ENCODE measurements around the gene RWDD3.
A peak's percentile ranks its signal among the peaks of the same experiment; 100 is the strongest.

Gene RWDD3, protein sequence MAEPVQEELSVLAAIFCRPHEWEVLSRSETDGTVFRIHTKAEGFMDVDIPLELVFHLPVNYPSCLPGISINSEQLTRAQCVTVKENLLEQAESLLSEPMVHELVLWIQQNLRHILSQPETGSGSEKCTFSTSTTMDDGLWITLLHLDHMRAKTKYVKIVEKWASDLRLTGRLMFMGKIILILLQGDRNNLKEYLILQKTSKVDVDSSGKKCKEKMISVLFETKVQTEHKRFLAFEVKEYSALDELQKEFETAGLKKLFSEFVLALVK

DNA sequence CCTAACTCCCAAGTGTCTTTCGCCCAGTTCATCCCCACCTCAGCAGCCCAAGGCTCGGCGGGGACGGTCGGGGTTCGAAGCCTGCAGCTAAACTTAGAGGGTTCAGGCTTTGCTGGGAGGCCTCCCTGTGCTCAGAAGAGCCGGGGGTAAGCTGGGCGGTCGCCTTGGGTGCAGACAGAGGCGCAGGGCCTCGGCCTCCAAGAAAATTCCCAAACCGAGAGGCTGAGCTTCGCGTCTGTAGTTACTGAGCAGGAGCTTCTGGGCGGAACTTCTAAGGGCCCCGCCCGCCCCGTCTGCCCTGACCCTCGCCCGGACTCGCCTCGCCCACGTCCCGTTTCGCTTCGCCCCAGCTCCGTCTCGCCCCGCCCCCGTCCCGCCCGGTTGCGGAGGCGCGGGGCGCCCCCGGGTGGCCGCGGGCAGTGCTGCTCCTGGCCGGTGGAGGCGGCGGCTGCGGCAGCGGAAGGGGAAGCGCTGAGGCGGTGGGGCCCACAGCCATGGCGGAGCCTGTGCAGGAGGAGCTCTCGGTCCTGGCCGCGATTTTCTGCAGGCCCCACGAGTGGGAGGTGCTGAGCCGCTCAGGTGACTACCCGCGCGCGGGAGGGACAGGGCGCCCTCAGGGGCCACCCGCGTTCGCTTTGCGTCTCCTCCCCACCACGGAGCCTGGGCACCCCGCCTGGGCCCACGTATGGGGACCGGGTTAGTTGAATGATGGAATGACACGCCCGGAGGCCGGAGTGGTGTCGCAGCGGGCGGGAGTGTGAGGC lies at the start of gene RWDD3:
Gene RWDD3, plus strand, starts transcription at position 474 of the 764 bp plus-strand sequence. Its CDS starts 21 bp downstream, at position 495.
- H3K36me3 Mint-ChIP-seq, result peaks cover 6% of the 10 kb centered on the region
- peak; percentile 96 to 97 for DNase-seq (ENCODE audit: low spot score in 2 of 2)
- peak; percentile 93 for ATAC-seq (ENCODE audit: low read depth)
- H3K4me1 Mint-ChIP-seq, result peaks cover 29% of the 10 kb centered on the region
- H3K27me3 Mint-ChIP-seq, result peaks cover 3% of the 10 kb centered on the region
- peak within 1 kb of the TSS; percentile 85 for H3K27ac Mint-ChIP-seq
- H3K9me3 Mint-ChIP-seq, result no peaks in the 10 kb centered on the region
- H3K4me3 Mint-ChIP-seq, result peak within 1 kb of the TSS; percentile 94

DNA sequence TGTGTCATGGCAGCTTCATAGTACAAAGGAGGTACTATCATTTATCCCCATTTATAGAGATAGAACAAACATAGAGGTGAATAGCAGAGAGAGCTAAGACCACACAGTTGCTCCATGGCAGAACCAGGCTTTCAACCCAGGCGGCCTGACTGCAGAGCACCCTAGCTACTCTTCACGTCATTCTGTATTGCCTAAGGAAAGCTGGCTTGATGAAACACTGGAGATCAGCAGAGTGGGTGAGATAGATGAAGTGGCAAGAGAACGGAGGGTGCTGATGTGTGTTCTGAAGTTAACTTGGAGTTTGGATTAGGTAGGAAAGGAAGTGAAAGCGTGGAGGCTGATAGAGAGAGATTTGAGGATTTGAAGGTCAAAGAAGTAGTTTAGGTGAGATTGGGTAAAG lies 47.9 kb upstream of the RWDD3 start:
- H3K27me3 Mint-ChIP-seq, result no peaks in the 10 kb centered on the region
- DNase-seq (ENCODE audit: low spot score in 2 of 2) (no peak), ATAC-seq (ENCODE audit: low read depth) (no peak)
- H3K27ac Mint-ChIP-seq, result no peak overlapping the region
- peaks cover 1% of the 10 kb centered on the region for H3K9me3 Mint-ChIP-seq
- H3K4me3 Mint-ChIP-seq, result no peak overlapping the region
- H3K4me1 Mint-ChIP-seq, result no peaks in the 10 kb centered on the region
- peaks cover 18% of the 10 kb centered on the region for H3K36me3 Mint-ChIP-seq

DNA sequence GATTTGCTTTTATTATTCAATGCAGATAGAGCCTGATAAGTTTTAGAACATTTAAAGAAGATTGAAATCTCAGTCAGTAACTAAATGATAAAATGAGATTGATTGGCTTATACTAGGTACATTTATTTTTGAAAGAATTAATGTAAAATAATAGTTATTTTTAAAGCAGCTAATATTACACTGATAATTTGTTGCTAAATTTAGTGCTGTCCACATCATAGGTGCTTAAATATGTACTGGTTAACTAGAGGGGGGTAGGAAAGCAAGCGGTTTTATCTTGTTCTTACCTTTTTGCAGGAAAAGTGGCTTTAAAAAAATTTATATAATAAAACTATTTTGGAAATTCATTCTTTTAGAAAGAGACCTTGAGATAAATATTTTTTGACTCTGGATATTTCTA lies 40.4 kb upstream of the RWDD3 start:
- H3K36me3 Mint-ChIP-seq, result peaks cover 9% of the 10 kb centered on the region
- ATAC-seq (ENCODE audit: low read depth) (no peak), DNase-seq (ENCODE audit: low spot score in 2 of 2) (no peak)
- H3K27ac Mint-ChIP-seq, result no peak overlapping the region
- no peaks in the 10 kb centered on the region for H3K27me3 Mint-ChIP-seq
- H3K4me1 Mint-ChIP-seq, result no peaks in the 10 kb centered on the region
- H3K9me3 Mint-ChIP-seq, result peaks cover 1% of the 10 kb centered on the region
- no peak overlapping the region for H3K4me3 Mint-ChIP-seq

DNA sequence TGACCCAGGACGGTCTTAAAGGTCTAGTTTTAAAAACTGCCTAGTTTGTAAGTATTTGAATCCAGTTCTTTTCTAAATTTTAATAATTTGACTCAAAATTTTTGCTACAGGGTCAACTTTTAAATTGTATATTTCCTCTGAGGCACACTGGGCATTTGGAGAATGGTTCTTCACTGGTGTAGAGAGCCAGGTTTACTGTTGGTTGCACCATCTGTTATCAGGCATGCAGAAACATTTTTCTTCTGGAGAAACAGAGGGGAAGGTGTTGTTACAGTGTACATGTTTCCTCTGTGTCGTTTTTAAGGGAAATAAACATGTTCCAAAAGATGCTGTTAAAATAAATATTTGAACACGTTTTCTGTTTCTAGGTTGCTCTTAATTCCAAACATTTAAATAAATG lies 39.0 kb upstream of the RWDD3 start:
- H3K27me3 Mint-ChIP-seq, result no peaks in the 10 kb centered on the region

DNA sequence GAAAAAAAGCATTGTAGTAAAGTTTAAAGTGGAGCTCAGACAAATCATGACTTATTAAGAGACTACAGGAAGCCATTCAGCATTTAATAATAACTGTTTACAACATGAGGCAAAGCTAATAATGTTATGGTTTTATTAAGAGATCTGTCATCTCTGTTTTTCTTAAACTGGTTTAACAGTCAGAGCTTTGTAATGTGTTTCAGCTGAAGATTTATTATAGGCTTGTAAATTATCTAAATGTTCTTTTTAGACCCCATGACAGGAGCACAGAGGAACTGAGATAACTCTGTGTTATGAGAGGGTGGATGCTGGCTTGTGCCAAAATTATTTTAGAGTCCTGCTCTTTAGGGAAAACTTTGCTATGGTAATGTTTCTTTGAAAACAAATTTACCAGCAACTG lies 38.0 kb upstream of the RWDD3 start:
- Mint-ChIP-seq H3K9me3 (no peaks in the 10 kb centered on the region), H3K27ac (no peak overlapping the region), H3K4me1 (no peaks in the 10 kb centered on the region), H3K36me3 (peaks cover 4% of the 10 kb centered on the region), H3K27me3 (no peaks in the 10 kb centered on the region), H3K4me3 (no peak overlapping the region)
- no peak for DNase-seq (ENCODE audit: low spot score in 2 of 2)
- no peak for ATAC-seq (ENCODE audit: low read depth)

More for the DNA sequence above, 39.0 kb upstream of the RWDD3 start:
- Mint-ChIP-seq H3K27ac (no peak overlapping the region), H3K9me3 (no peaks in the 10 kb centered on the region), H3K4me3 (no peak overlapping the region), H3K4me1 (no peaks in the 10 kb centered on the region), H3K36me3 (peaks cover 4% of the 10 kb centered on the region)
- ATAC-seq (ENCODE audit: low read depth) (no peak), DNase-seq (ENCODE audit: low spot score in 2 of 2) (no peak)

DNA sequence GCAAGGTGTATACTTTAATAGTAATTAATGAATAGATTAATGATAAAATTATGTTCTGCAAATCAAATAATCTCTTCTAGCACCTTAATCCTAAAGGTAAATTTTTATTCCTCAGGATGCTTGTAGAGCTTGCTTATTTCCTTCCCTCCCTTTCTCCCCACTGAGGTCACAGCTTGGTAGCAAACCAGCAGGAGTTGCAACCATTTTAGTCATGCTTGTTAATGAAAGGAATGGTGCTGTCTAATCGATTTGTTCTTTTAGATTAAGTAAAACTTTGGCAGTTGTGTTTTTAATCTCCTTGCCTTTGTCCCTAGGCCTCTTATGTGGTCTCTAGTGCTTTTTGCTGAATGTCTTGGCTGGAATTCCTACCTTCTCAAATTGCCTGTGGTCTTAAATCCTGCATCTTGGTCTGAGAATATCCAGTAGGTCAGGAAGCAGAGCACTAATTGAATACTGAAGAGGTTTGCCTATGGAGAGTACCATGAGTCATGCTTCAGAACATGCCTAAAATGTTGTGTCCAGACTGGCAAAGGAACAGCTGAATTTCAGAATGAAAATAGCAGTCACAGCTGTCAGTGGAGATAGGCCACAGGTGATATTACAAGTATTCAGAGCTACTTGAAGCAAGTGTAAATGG lies 36.3 kb upstream of the RWDD3 start:
- DNase-seq (ENCODE audit: low spot score in 2 of 2), result no peak
- H3K9me3 Mint-ChIP-seq, result no peaks in the 10 kb centered on the region
- H3K27me3 Mint-ChIP-seq, result no peaks in the 10 kb centered on the region
- no peaks in the 10 kb centered on the region for H3K4me1 Mint-ChIP-seq
- no peak overlapping the region for H3K4me3 Mint-ChIP-seq
- H3K36me3 Mint-ChIP-seq, result no peaks in the 10 kb centered on the region
- H3K27ac Mint-ChIP-seq, result no peak overlapping the region
- no peak for ATAC-seq (ENCODE audit: low read depth)

DNA sequence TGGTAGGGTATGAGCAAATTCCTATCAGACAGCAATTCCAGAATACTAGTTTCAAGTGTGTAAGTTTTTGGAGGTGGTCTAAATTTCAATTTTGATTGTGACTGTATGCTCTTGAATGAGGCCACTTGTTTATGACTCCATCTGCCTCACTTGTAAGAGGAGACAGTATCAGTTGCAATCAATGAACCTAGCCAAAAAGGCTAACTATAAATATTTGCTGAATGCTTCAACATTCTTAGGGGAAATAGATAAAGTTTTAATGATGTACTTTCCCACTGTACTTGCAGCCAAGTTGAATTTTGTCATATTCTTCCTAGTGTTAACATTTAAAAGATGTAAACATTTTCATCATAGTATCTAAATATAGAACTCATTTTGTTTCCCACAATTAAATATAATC lies 32.1 kb upstream of the RWDD3 start:
- no peak for DNase-seq (ENCODE audit: low spot score in 2 of 2)
- Mint-ChIP-seq H3K9me3 (peaks cover 1% of the 10 kb centered on the region), H3K27ac (no peak overlapping the region), H3K4me1 (no peaks in the 10 kb centered on the region), H3K36me3 (peaks cover 2% of the 10 kb centered on the region), H3K4me3 (no peak overlapping the region), H3K27me3 (peaks cover 1% of the 10 kb centered on the region)
- no peak for ATAC-seq (ENCODE audit: low read depth)

DNA sequence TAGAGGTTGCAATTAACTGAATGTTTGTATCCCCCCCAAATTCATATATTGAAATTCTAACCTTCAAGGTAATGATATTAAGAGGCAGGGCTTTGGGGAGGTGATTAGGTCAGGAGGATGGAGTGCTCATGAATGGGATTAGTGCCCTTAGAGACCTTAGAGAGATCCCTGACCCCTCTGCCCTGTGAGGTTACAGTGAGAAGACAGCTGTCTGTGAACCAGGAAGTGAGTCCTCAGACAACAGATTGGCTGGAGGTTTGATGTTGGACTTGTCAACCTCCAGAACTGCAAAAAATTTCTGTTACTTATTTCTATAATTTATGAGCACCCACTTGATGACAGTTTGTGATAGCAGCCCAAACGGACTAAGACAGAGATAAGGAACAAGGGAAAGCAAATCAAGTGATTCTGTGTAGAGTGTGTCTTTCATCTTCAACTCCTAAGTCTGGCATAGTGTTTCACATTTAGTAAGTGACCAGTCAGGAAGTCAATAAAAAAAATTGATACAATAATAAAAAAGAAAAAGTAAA lies 30.0 kb upstream of the RWDD3 start:
- no peak overlapping the region for H3K4me3 Mint-ChIP-seq
- H3K27me3 Mint-ChIP-seq, result peaks cover 1% of the 10 kb centered on the region
- DNase-seq (ENCODE audit: low spot score in 2 of 2) (no peak), ATAC-seq (ENCODE audit: low read depth) (no peak)
- H3K36me3 Mint-ChIP-seq, result peaks cover 2% of the 10 kb centered on the region
- no peak overlapping the region for H3K27ac Mint-ChIP-seq
- H3K4me1 Mint-ChIP-seq, result no peaks in the 10 kb centered on the region
- peaks cover 1% of the 10 kb centered on the region for H3K9me3 Mint-ChIP-seq

DNA sequence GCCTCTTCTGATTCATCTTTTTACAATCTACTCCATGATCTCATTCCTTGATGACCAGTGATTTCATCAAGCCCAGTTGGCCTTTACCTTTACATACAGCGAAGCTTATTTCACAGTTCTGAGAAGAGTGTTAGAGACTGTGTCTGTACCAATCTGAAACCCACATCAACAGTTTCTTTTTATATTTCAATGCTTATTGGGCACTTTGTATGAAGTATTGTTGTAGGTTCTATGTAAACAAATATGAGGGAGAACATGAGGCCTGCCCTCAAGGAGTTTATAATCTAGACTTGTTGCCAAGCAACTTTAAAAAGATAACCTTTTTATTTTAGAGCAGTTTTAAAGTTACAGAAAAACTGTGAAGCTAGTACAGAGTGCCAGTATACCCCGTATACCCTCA lies 27.5 kb upstream of the RWDD3 start:
- H3K36me3 Mint-ChIP-seq, result peaks cover 2% of the 10 kb centered on the region
- peaks cover 1% of the 10 kb centered on the region for H3K9me3 Mint-ChIP-seq
- DNase-seq (ENCODE audit: low spot score in 2 of 2), result no peak
- peaks cover 1% of the 10 kb centered on the region for H3K27me3 Mint-ChIP-seq
- no peaks in the 10 kb centered on the region for H3K4me1 Mint-ChIP-seq
- no peak overlapping the region for H3K27ac Mint-ChIP-seq
- no peak overlapping the region for H3K4me3 Mint-ChIP-seq
- no peak for ATAC-seq (ENCODE audit: low read depth)

DNA sequence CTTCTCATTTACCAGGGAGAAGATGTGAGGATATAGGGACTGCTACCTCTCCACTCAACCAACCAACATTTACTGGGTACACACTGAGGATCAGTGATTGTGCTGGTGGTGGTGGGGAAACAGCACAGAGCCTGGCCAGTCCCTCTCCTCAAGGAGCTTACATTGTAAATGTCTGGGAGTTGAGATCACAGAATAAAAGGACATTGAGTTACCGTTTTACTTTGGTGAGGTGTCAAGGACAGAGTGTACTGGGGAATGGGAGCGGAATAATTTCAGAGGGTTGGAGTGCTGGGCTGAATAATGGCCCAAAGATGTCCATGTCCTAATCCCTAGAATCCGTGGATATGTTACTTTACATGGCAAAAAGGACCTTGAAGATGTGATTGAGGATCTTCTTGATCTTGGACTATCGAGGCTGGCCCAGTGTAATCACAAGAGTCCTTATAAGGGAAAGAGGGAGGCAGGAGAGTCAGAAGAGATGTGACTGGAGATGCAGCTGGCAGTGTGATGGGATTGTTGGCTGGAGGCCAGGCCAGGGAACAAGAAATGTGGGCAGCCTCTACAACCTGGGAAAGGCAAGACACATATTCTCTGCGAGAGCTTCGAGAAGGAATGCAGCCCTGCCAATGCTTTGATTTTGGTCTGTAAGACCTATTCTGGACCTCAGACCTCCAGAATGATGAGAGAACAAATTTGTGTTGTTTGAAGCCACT lies 26.6 kb upstream of the RWDD3 start:
- no peak for ATAC-seq (ENCODE audit: low read depth)
- H3K4me3 Mint-ChIP-seq, result no peak overlapping the region

DNA sequence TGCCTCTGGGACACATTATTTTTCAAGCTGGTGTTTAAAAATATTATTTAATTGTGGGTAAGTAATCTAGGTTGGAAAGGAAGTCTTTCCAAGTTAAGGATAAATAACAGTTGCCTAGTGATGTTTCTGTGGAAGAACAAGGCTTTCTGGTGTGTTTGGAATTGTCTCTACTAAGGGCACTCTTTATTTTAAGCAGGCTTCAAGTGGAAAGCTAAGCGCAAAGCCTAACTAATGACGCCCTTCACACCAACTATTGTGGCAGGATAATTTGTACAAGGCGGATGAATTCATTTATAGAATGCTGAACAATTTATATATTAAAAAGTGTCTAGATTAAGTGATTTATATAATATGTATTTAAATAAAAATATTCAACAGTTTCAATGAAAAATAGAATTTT lies 25.1 kb upstream of the RWDD3 start:
- no peak for DNase-seq (ENCODE audit: low spot score in 2 of 2)
- H3K27me3 Mint-ChIP-seq, result peaks cover 1% of the 10 kb centered on the region
- H3K36me3 Mint-ChIP-seq, result peaks cover 2% of the 10 kb centered on the region
- no peak overlapping the region for H3K4me3 Mint-ChIP-seq
- H3K27ac Mint-ChIP-seq, result no peak overlapping the region
- peaks cover 4% of the 10 kb centered on the region for H3K4me1 Mint-ChIP-seq
- no peak for ATAC-seq (ENCODE audit: low read depth)
- peaks cover 1% of the 10 kb centered on the region for H3K9me3 Mint-ChIP-seq

More for the DNA sequence above, 26.6 kb upstream of the RWDD3 start:
- Mint-ChIP-seq H3K4me1 (no peaks in the 10 kb centered on the region), H3K27ac (no peak overlapping the region), H3K9me3 (peaks cover 1% of the 10 kb centered on the region), H3K27me3 (peaks cover 1% of the 10 kb centered on the region), H3K36me3 (peaks cover 2% of the 10 kb centered on the region)
- no peak for DNase-seq (ENCODE audit: low spot score in 2 of 2)

DNA sequence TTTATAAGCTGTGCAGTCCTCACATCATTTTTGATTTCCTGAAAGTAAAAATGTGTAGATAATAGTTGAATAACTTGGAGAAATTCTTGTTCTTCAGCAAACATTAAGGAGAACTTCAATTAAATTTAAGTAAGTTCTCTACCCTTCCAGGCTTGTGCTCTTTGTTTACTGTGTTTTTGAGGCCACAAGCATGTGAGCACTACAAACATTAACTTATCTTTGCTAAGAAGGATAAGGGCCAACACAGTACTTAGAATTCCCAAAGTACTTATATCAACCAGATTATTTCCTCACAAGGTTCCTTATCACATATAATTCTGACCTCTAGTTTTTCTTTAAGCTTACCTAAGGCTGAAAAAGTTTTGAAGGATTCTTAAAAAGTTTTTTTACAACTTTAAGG lies 24.7 kb upstream of the RWDD3 start:
- peaks cover 4% of the 10 kb centered on the region for H3K4me1 Mint-ChIP-seq
- ATAC-seq (ENCODE audit: low read depth) (no peak), DNase-seq (ENCODE audit: low spot score in 2 of 2) (no peak)
- no peak overlapping the region for H3K4me3 Mint-ChIP-seq
- peaks cover 2% of the 10 kb centered on the region for H3K36me3 Mint-ChIP-seq
- H3K27ac Mint-ChIP-seq, result no peak overlapping the region
- peaks cover 1% of the 10 kb centered on the region for H3K27me3 Mint-ChIP-seq
- peaks cover 1% of the 10 kb centered on the region for H3K9me3 Mint-ChIP-seq

DNA sequence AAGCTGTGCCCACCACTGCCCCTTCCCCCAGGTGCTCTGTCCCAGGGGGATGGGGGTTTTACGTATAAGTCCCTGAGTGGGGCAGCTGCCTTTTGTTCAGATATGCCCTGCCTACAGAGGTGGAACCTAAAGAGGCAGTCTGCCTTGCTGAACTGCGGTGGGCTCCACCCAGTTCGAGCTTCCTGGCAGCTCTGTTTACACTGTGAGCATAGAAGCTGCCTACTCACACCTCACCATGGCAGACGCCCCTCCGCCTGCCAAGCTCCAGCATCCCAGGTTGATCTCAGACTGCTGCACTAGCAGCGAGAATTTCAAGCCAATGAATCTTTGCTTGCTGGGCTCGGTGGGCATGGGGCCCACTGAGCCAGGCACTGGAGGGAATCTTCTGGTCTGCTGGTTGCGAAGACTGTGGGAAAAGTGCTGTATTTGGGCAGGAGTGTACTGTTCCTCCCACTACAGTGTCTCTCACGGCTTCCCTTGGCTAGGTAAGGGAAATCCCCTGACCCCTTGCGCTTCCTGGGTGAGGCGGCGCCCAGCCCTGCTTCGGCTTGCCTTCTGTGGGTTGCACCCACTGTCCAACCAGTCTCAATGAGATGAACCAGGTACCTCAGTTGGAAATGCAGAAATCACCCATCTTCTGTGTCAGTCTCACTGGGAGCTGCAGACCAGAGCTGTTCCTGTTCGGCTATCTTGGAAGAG lies 17.6 kb upstream of the RWDD3 start:
- peaks cover 5% of the 10 kb centered on the region for H3K27me3 Mint-ChIP-seq
- H3K4me1 Mint-ChIP-seq, result peaks cover 18% of the 10 kb centered on the region
- peak overlapping the region; percentile 64 for H3K27ac Mint-ChIP-seq
- peak overlapping the region; percentile 65 for H3K4me3 Mint-ChIP-seq
- DNase-seq (ENCODE audit: low spot score in 2 of 2) (peak in 1 of 2 donors; percentile 7), ATAC-seq (ENCODE audit: low read depth) (peak; percentile 88)
- H3K9me3 Mint-ChIP-seq, result peaks cover 2% of the 10 kb centered on the region
- peaks cover 16% of the 10 kb centered on the region for H3K36me3 Mint-ChIP-seq
